Naive thymus-derived CD4-positive, alpha-beta T cell (primary cell): ENCODE results near the gene KDM3B. TPM values are rescaled to one million over a fixed set of nuclear protein-coding genes. Genes with fewer than 3 reads are reported as not detected.

Source experiments
- ATAC-seq: fragments of 150-1000 bp; cut with Tn5 transposase; 2 replicates; pipeline ENCODE4 v1.10.0; 2021; ENCODE audit warnings: mild to moderate bottlenecking, moderate library complexity
- CTCF ChIA-PET: fragments of 350-600 bp; sonication (Branson Sonifier 250); formaldehyde crosslinking; loops from one replicate; lab custom pipeline; 2021; ENCODE audit warnings: antibody characterized with exemption; lab: Charles Lee
- POLR2A ChIA-PET: fragments of 350-600 bp; sonication (Branson Sonifier 250); formaldehyde crosslinking; loops from one replicate; lab custom pipeline; 2021; ENCODE audit warnings: antibody characterized with exemption, inconsistent platforms; lab: Charles Lee
- DNase-seq, 9 donors: peaks; one replicate each; pipeline versions ENCODE4 v3.0.0 to v3.0.0-alpha.2; 2020 to 2022; ENCODE audit warnings: mixed read lengths in 1 of 9
- H3K27ac ChIP-seq: one replicate; pipeline ENCODE4 v1.7.0; 2013; ENCODE audit warnings: mild to moderate bottlenecking, low read depth, low read length, moderate library complexity
- H3K27me3 ChIP-seq, 2 donors: one replicate each; pipeline ENCODE4 v1.7.0; 2013; ENCODE audit warnings: low read length in 2 of 2, mild to moderate bottlenecking in 2 of 2, moderate library complexity in 2 of 2; ENCODE audit not compliant: control insufficient read depth in 2 of 2, insufficient read depth in 2 of 2
- H3K36me3 ChIP-seq, 3 experiments: 1 replicate in 2 of 3; 2 replicates in 1 of 3; pipeline ENCODE4 v1.7.0; 2013; ENCODE audit warnings: low read length in 3 of 3, mild to moderate bottlenecking in 3 of 3, moderate library complexity in 1 of 3; ENCODE audit not compliant: insufficient read depth in 3 of 3, control insufficient read depth in 2 of 3
- H3K4me1 ChIP-seq, 2 donors: one replicate each; pipeline ENCODE4 v1.7.0; 2013; ENCODE audit warnings: low read length in 2 of 2, mild to moderate bottlenecking in 2 of 2, moderate library complexity in 1 of 2; ENCODE audit not compliant: control insufficient read depth in 2 of 2, insufficient read depth in 2 of 2
- H3K4me3 ChIP-seq: 2 replicates; pipeline ENCODE4 v1.7.0; 2013; ENCODE audit warnings: mild to moderate bottlenecking, low read length
- H3K9me3 ChIP-seq, 3 experiments: 1 replicate in 2 of 3; 2 replicates in 1 of 3; pipeline ENCODE4 v1.7.0; 2013; ENCODE audit warnings: low read length in 3 of 3; ENCODE audit not compliant: control insufficient read depth in 2 of 3
- H3K27ac Mint-ChIP-seq, 9 donors: one replicate each; pipeline ENCODE4 v1.8.0; 2020 to 2022; ENCODE audit warnings: mixed read lengths in 9 of 9, mild to moderate bottlenecking in 8 of 9, moderate library complexity in 5 of 9, inconsistent platforms in 2 of 9
- H3K27me3 Mint-ChIP-seq, 5 donors: one replicate each; pipeline ENCODE4 v1.8.0; 2021 to 2022; ENCODE audit warnings: mixed read lengths in 5 of 5, mild to moderate bottlenecking in 1 of 5
- H3K36me3 Mint-ChIP-seq, 5 donors: one replicate each; pipeline ENCODE4 v1.8.0; 2020 to 2022; ENCODE audit warnings: mixed read lengths in 5 of 5, mild to moderate bottlenecking in 3 of 5, inconsistent platforms in 1 of 5
- H3K4me1 Mint-ChIP-seq, 7 donors: one replicate each; pipeline ENCODE4 v1.8.0; 2020 to 2022; ENCODE audit warnings: mixed read lengths in 7 of 7, mild to moderate bottlenecking in 3 of 7, inconsistent platforms in 1 of 7
- H3K4me3 Mint-ChIP-seq, 10 donors: one replicate each; pipeline ENCODE4 v1.8.0; 2020 to 2022; ENCODE audit warnings: mild to moderate bottlenecking in 10 of 10, mixed read lengths in 10 of 10, moderate library complexity in 6 of 10, inconsistent platforms in 2 of 10
- H3K9me3 Mint-ChIP-seq, 11 donors: one replicate each; pipeline ENCODE4 v1.8.0; 2020 to 2022; ENCODE audit warnings: mixed read lengths in 11 of 11, mild to moderate bottlenecking in 4 of 11, inconsistent platforms in 1 of 11, moderate library complexity in 1 of 11
- intact Hi-C, 2 donors: fragments of 100-400 bp; cut with micrococcal nuclease; formaldehyde crosslinking; loops; one replicate each; pipeline ENCODE4 v1.15.1; 2023
- polyA plus RNA-seq, 2 donors: library from polyadenylated mRNA; unstranded; fragments of 300-500 nt; fragmentation: Illumina TruSeq; gene quantifications; one replicate each; pipeline ENCODE4 v1.2.3, GENCODE V29; 2021
- total RNA-seq, 6 experiments: library from RNA in 5 of 6; stranded (reverse) in 5 of 6; gene quantifications; 1 replicate in 5 of 6; 2 replicates in 1 of 6; pipeline ENCODE4 v1.2.3 and lab custom pipeline; 2021 to 2026

Gene KDM3B
- total and polyA plus RNA-seq, 7 experiments from 2014 or later, result 12.8 to 90.2 (median 80.5) TPM

DNA sequence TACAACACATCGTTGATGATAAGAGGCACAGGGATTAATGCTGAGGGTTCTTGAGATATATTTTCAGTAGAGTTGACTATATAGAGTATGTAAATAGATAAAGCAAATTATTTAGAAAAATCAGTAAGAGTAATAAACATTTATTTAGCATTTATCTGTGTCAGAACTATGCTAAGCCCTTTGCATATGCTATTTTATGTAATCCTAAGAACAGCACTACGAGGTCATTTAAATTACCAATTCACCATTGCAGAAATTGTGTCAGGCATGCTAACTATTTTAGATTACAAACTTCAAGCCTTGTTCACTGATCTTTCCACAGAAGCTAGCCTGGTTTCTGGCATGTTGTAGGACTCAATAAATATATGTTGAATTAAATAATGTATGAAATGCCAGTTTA, 66.0 kb downstream of the KDM3B start:
- no peaks in the 10 kb centered on the region for H3K4me1 ChIP-seq
- Mint-ChIP-seq H3K36me3 (peaks cover 5 to 56% (median 30%) of the 10 kb centered on the region in 5 donors), H3K9me3 (no peaks in the 10 kb centered on the region), H3K27ac (no peak overlapping the region), H3K4me1 (peaks cover 0 to 2% (median 0%) of the 10 kb centered on the region in 7 donors), H3K27me3 (no peaks in the 10 kb centered on the region), H3K4me3 (no peak overlapping the region)
- intact Hi-C loops, result no loop called here
- CTCF ChIA-PET, result no interaction called here
- ATAC-seq, result no peak
- no peaks in the 10 kb centered on the region for H3K27me3 ChIP-seq
- no peaks in the 10 kb centered on the region for H3K9me3 ChIP-seq
- H3K4me3 ChIP-seq, result no peak overlapping the region
- POLR2A ChIA-PET, result no interaction called here
- H3K36me3 ChIP-seq, result peaks cover 18 to 91% (median 26%) of the 10 kb centered on the region in 3 experiments
- H3K27ac ChIP-seq, result no peak overlapping the region
- no peak for DNase-seq

DNA sequence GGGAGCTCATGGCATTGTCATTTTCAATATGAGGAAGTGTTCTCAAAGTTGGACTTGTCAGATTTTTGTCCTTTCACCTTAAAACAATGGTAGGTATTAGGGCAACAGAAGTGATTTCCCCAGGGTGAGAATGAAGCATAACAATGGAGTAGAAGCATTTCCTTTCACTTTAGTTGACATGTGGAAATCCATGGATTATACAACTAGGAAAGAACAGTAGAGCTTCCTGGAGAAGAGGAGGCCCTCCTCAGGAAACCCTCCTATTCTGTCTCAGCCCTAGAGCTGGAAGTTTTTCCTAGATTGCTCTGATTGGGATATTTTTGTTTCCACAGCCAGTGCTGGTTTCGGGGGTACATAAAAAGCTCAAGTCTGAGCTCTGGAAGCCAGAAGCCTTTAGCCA, 72.6 kb downstream of the KDM3B start:
- Histone ChIP-seq H3K36me3 (peaks cover 24 to 93% (median 26%) of the 10 kb centered on the region in 3 experiments), H3K27me3 (no peaks in the 10 kb centered on the region), H3K27ac (no peak overlapping the region), H3K4me1 (no peaks in the 10 kb centered on the region), H3K9me3 (no peaks in the 10 kb centered on the region), H3K4me3 (no peak overlapping the region)
- no peaks in the 10 kb centered on the region for H3K9me3 Mint-ChIP-seq
- DNase-seq (no peak), ATAC-seq (no peak)
- POLR2A ChIA-PET, result interaction anchor here (0.7 kb wide), 1 partner anchor 126 kb away, joined by 3 read pairs; no protein-coding TSS in a partner anchor
- CTCF ChIA-PET, result no interaction called here
- H3K27ac Mint-ChIP-seq, result no peak overlapping the region
- H3K4me1 Mint-ChIP-seq, result no peaks in the 10 kb centered on the region
- no peak overlapping the region for H3K4me3 Mint-ChIP-seq
- intact Hi-C loops, result no loop called here
- H3K27me3 Mint-ChIP-seq, result no peaks in the 10 kb centered on the region
- peaks cover 9 to 63% (median 43%) of the 10 kb centered on the region in 5 donors for H3K36me3 Mint-ChIP-seq

DNA sequence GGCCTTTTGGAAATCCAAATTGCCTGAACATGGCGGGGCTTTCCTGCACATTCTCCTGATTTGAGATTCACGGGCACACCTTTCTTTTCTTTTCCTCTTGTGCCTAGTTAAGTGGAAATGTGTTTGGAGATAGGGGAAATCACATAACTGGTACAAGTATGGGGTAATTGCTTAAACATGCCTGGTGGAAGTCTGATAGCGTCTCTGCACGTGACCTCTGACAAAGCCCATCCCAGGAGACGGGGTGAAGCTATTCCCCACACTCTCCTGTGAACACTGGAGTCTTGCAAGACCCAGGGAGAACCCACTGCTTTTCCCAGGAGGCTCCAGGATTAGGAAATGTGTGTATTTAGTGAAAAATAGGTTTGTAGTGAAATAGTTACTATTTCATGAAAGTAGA, 83.5 kb downstream of the KDM3B start:
- H3K4me3 Mint-ChIP-seq, result no peak overlapping the region
- Histone ChIP-seq H3K4me3 (no peak overlapping the region), H3K27ac (no peak overlapping the region), H3K27me3 (no peaks in the 10 kb centered on the region), H3K4me1 (peaks cover 3 to 11% of the 10 kb centered on the region in 2 donors), H3K36me3 (peaks cover 14 to 54% (median 17%) of the 10 kb centered on the region in 3 experiments), H3K9me3 (no peaks in the 10 kb centered on the region)
- DNase-seq, result no peak
- ATAC-seq, result no peak
- H3K9me3 Mint-ChIP-seq, result no peaks in the 10 kb centered on the region
- ChIA-PET POLR2A (no interaction called here), CTCF (no interaction called here)
- intact Hi-C loops, result loop anchor here in 1 of 2 donors (5.0 kb wide), 1 partner anchor 76 kb away; no protein-coding TSS in a partner anchor
- peaks cover 0 to 11% (median 5%) of the 10 kb centered on the region in 5 donors for H3K27me3 Mint-ChIP-seq
- peaks cover 12 to 24% (median 14%) of the 10 kb centered on the region in 7 donors for H3K4me1 Mint-ChIP-seq
- H3K36me3 Mint-ChIP-seq, result peaks cover 0 to 36% (median 22%) of the 10 kb centered on the region in 5 donors
- peak overlapping the region in 1 of 9 donors; percentile 36 for H3K27ac Mint-ChIP-seq

DNA sequence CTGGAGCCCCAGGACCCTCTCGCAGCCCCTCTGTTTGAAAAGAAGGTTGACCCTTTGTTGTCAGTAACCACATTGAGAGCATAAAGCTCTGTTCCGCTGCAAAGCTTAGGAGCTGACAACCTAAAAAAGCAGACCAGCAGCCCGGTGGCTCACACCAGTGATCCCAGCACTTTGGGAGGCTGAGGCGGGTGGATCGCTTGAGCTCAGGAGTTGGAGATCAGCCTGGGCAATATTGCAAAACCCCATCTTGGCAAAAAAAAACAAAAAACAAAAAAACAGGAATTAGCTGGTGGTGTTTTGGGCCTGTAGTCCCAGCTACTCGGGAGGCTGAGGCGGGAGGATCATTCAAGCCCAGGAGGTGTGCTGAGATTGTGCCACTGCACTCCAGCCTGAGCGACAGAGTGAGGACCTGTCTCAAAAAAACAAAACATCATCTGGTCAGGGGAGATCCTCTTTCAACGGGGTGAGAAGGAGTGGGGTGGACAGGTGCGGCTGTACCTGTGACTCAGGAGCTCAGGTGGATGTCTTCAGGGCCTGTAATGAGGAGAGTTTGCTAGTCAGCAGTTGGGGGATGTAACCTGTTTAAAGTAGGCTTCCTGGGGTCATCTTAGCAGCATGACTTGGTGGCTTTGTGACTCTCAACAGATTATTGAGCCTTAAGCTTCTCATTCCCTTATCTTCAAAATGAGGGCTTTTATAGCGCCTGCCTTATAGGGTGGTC, 85.7 kb downstream of the KDM3B start:
- H3K27ac ChIP-seq, result no peak overlapping the region
- no peak for ATAC-seq

DNA sequence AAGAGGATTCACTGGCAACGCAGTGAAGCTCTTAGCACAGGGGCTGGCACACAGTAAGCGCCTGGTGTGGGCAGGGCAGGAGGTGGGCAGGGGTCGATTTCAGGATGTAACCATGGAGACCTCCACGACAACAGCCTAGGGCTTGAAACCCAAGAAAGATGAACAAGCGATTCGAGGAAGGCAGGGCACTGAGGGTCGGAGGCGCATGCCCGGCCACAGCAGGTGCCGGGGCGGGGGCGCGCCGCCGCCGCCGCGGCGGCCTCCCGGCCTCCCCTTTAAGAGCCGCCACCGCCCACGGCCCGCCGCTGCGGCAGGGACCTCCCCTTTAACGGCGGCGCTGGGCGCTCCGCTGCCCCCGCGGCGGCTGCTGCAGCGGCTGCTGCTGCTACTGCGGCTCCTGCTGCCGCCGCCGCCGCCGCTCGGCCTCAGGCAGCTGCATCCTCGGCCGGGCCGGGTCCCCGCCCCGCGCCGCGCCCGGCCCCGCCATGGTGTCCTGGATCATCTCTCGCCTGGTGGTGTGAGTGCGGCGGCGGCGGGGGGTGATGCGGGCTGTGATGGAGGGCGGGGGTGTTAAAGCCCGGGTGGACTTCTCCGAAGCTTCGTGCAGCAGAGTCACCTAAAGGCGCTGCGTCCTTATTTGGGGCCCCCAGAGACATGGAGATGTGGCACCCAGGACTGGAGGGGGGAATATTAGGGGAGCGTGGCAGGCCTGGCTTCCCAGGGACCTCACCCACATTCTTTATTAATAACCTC, 86.4 kb downstream of the KDM3B start, which contains the start of gene REEP2:
REEP2 (plus strand) TSS at position 334 of the 753 bp plus-strand sequence; CDS start at position 486, 152 bp downstream.
- POLR2A ChIA-PET, result interaction anchor here (1.0 kb wide), 1 partner anchor 70 kb away, joined by 3 read pairs; no protein-coding TSS in a partner anchor
- H3K27ac Mint-ChIP-seq, result peak within 1 kb of the TSS in 6 of 9 donors; percentile 17 to 86 (median 65)

More for the DNA sequence above, 85.7 kb downstream of the KDM3B start:
- H3K36me3 ChIP-seq, result peaks cover 10 to 32% (median 14%) of the 10 kb centered on the region in 3 experiments
- H3K4me1 ChIP-seq, result peaks cover 3 to 11% of the 10 kb centered on the region in 2 donors
- Mint-ChIP-seq H3K36me3 (peaks cover 0 to 24% (median 13%) of the 10 kb centered on the region in 5 donors), H3K27ac (peak overlapping the region in 5 of 9 donors; percentile 56 to 86 (median 66)), H3K4me1 (peaks cover 12 to 24% (median 14%) of the 10 kb centered on the region in 7 donors), H3K4me3 (peak overlapping the region; percentile 55 to 89 (median 83)), H3K9me3 (no peaks in the 10 kb centered on the region), H3K27me3 (peaks cover 0 to 11% (median 5%) of the 10 kb centered on the region in 5 donors)
- H3K27me3 ChIP-seq, result no peaks in the 10 kb centered on the region
- no peaks in the 10 kb centered on the region for H3K9me3 ChIP-seq
- intact Hi-C loops, result loop anchor here in 1 of 2 donors (5.0 kb wide), 1 partner anchor 74 kb away; no protein-coding TSS in a partner anchor
- ChIA-PET CTCF (interaction anchor here (1.2 to 1.4 kb wide), 2 partner anchors 10 to 85 kb away, joined by 3 to 5 read pairs; partner anchors contain the start of gene KDM3B), POLR2A (interaction anchor here (0.7 to 1.0 kb wide), 3 partner anchors 26 to 100 kb away, joined by 3 to 4 read pairs (median 3); partner anchors contain the start of gene FAM53C)
- H3K4me3 ChIP-seq, result peak overlapping the region; percentile 60
- DNase-seq, result no peak

More for the DNA sequence above, 86.4 kb downstream of the KDM3B start, which contains the start of gene REEP2:
- H3K4me3 Mint-ChIP-seq, result peak within 1 kb of the TSS; percentile 57 to 89 (median 83)
- no peaks in the 10 kb centered on the region for H3K27me3 ChIP-seq
- H3K9me3 Mint-ChIP-seq, result no peaks in the 10 kb centered on the region
- CTCF ChIA-PET, result interaction anchor here (1.2 to 1.4 kb wide), 2 partner anchors 9 to 86 kb away, joined by 3 to 5 read pairs; partner anchors contain the start of gene KDM3B
- H3K27ac ChIP-seq, result no peak within 1 kb of the TSS
- DNase-seq (peak in 8 of 9 donors; percentile 28 to 84 (median 43)), ATAC-seq (peak; percentile 89)
- peaks cover 12 to 24% (median 14%) of the 10 kb centered on the region in 7 donors for H3K4me1 Mint-ChIP-seq
- peaks cover 0 to 24% (median 13%) of the 10 kb centered on the region in 5 donors for H3K36me3 Mint-ChIP-seq
- H3K27me3 Mint-ChIP-seq, result peaks cover 0 to 11% (median 5%) of the 10 kb centered on the region in 5 donors
- no peaks in the 10 kb centered on the region for H3K9me3 ChIP-seq
- H3K4me1 ChIP-seq, result peaks cover 3 to 11% of the 10 kb centered on the region in 2 donors
- H3K4me3 ChIP-seq, result peak within 1 kb of the TSS; percentile 60
- peaks cover 10 to 26% (median 12%) of the 10 kb centered on the region in 3 experiments for H3K36me3 ChIP-seq
- intact Hi-C loops, result loop anchor here (1.0 to 5.0 kb wide), 2 partner anchors 25 to 73 kb away; no protein-coding TSS in a partner anchor
